Fibroblast of lung (primary cell): ENCODE data around the gene RPN1. TPM values are rescaled to one million over a fixed set of nuclear protein-coding genes. Genes with fewer than 3 reads are reported as not detected.
"Not testable (repeated sequence)": the region's sequence is repeated elsewhere in the genome, so short reads cannot be mapped to it uniquely, and the experiment has no call there.

Experiments used
- DNase-seq, 2 donors: peaks; one replicate each; pipeline versions ENCODE4 v3.0.0 to v3.0.0-alpha.2; 2010; ENCODE audit warnings: low read depth in 2 of 2
- H2AFZ ChIP-seq: 2 replicates; pipeline ENCODE4 v1.5.1; 2012; ENCODE audit warnings: low read length, control low read depth, inconsistent platforms
- H3K27ac ChIP-seq: 2 replicates; pipeline ENCODE4 v1.5.1; 2011; ENCODE audit warnings: low read length, control low read depth; ENCODE audit not compliant: insufficient read depth
- H3K27me3 ChIP-seq: 2 replicates; pipeline ENCODE4 v1.5.1; 2011; ENCODE audit warnings: mild to moderate bottlenecking, low read length; ENCODE audit not compliant: control insufficient read depth, insufficient read depth
- H3K36me3 ChIP-seq: 2 replicates; pipeline ENCODE4 v1.5.1; 2011; ENCODE audit warnings: low read length; ENCODE audit not compliant: control insufficient read depth, insufficient read depth
- H3K4me1 ChIP-seq: 2 replicates; pipeline ENCODE4 v1.5.1; 2011; ENCODE audit warnings: low read length; ENCODE audit not compliant: control insufficient read depth, insufficient read depth; ENCODE audit errors: extremely low read depth
- H3K4me2 ChIP-seq: 2 replicates; pipeline ENCODE4 v1.5.1; 2011; ENCODE audit warnings: low read length, control low read depth; ENCODE audit not compliant: insufficient read depth; ENCODE audit errors: extremely low read depth
- H3K4me3 ChIP-seq, 4 experiments: fragments of 200-600 bp in 1 of 4; sonication (generic) in 1 of 4; replicated peaks in 1 of 4; 2 replicates each; pipeline ENCODE4 v1.5.1; 2011 to 2016; ENCODE audit warnings: low read length in 4 of 4, low read depth in 3 of 4, mild to moderate bottlenecking in 3 of 4, control low read depth in 2 of 4, inconsistent platforms in 1 of 4, mixed read lengths in 1 of 4; ENCODE audit not compliant: insufficient read depth in 1 of 4; ENCODE audit errors: control extremely low read depth in 1 of 4
- H3K79me2 ChIP-seq: 2 replicates; pipeline ENCODE4 v1.5.1; 2012; ENCODE audit warnings: mild to moderate bottlenecking, low read length, inconsistent platforms; ENCODE audit not compliant: control insufficient read depth, insufficient read depth
- H3K9ac ChIP-seq: 2 replicates; pipeline ENCODE4 v1.5.1; 2011; ENCODE audit warnings: mild to moderate bottlenecking, low read length, control low read depth; ENCODE audit not compliant: insufficient read depth
- H3K9me3 ChIP-seq: 2 replicates; pipeline ENCODE4 v1.5.1; 2012; ENCODE audit warnings: low read depth, low read length; ENCODE audit not compliant: control insufficient read depth, insufficient read depth
- H4K20me1 ChIP-seq: 2 replicates; pipeline ENCODE4 v1.5.1; 2011; ENCODE audit warnings: low read length; ENCODE audit not compliant: control insufficient read depth, insufficient read depth; ENCODE audit errors: extremely low read depth
- CTCF ChIP-seq, 2 donors: IDR thresholded peaks in 1 of 2; conservative IDR thresholded peaks in 1 of 2; 1 replicate in 1 of 2; 2 replicates in 1 of 2; pipeline ENCODE4 v1.5.1; 2011 to 2012; ENCODE audit warnings: low read length in 2 of 2, control low read depth in 1 of 2, inconsistent platforms in 1 of 2, low read depth in 1 of 2, mild to moderate bottlenecking in 1 of 2
- EZH2 ChIP-seq: IDR thresholded peaks from 2 replicates; pipeline ENCODE4 v1.5.1; 2012; ENCODE audit warnings: low read length, control low read depth, mild to moderate bottlenecking; ENCODE audit errors: missing control alignments
- polyA plus RNA-seq, 2 donors: library from polyadenylated mRNA; depleted of rRNA in 1 of 2; stranded (reverse) in 1 of 2; unstranded in 1 of 2; fragments of >200 nt; gene quantifications; 2 replicates each; pipeline ENCODE4 v1.2.1, GENCODE V29; 2011 to 2012; ENCODE audit warnings: missing spikeins in 1 of 2
- total RNA-seq: library from RNA; depleted of rRNA; stranded (reverse); fragments of >200 nt; gene quantifications from 2 replicates; pipeline ENCODE4 v1.2.1, GENCODE V29; 2014

The RPN1 gene
- total and polyA plus RNA-seq, 2 donors (not counting 1 experiment from before 2014, with no cell fraction given) = 359 to 417 TPM

GRCh38 chr3:128663151-128663550, 12.5 kb upstream of the RPN1 start:
- Histone ChIP-seq H4K20me1 (no peaks in the 10 kb centered on the region), H3K9ac (no peak overlapping the region), H3K79me2 (no peaks in the 10 kb centered on the region), H3K4me2 (no peak overlapping the region), H3K4me1 (no peaks in the 10 kb centered on the region), H3K27ac (no peak overlapping the region), H3K9me3 (no peaks in the 10 kb centered on the region), H3K27me3 (peaks cover 6% of the 10 kb centered on the region), H3K4me3 (no peak overlapping the region), H2AFZ (no peak overlapping the region), H3K36me3 (no peaks in the 10 kb centered on the region)
- TF ChIP-seq CTCF (conservative IDR thresholded peaks at IDR 0.05 in 1 of 2, IDR thresholded peaks at IDR 0.05 in 1 of 2; ENCODE audit: low read depth in 1 of 2, low read length in 2 of 2) (no peak), EZH2 (no peak)
- no peak for DNase-seq

- no peak for TF ChIP-seq CTCF (conservative IDR thresholded peaks at IDR 0.05 in 1 of 2, IDR thresholded peaks at IDR 0.05 in 1 of 2; ENCODE audit: low read depth in 1 of 2, low read length in 2 of 2)
- TF ChIP-seq EZH2 = no peak
- H2AFZ ChIP-seq = no peak overlapping the region
- no peaks in the 10 kb centered on the region for H3K9me3 ChIP-seq
- no peaks in the 10 kb centered on the region for H4K20me1 ChIP-seq
- H3K4me2 ChIP-seq = no peak overlapping the region
- H3K79me2 ChIP-seq = peaks cover under 1% of the 10 kb centered on the region
- no peaks in the 10 kb centered on the region for H3K36me3 ChIP-seq
- H3K27ac ChIP-seq = no peak overlapping the region
- H3K9ac ChIP-seq = no peak overlapping the region
- no peaks in the 10 kb centered on the region for H3K4me1 ChIP-seq
- no peak for DNase-seq
- no peak overlapping the region for H3K4me3 ChIP-seq
- H3K27me3 ChIP-seq = no peaks in the 10 kb centered on the region
Observed at GRCh38 chr3:128655531-128655930, 4.9 kb upstream of the RPN1 start.

- H3K4me2 ChIP-seq, H3K9me3 ChIP-seq, H3K36me3 ChIP-seq, H3K4me3 ChIP-seq, DNase-seq, H3K4me1 ChIP-seq, H3K27ac ChIP-seq, H2AFZ ChIP-seq, H4K20me1 ChIP-seq, H3K9ac ChIP-seq, H3K27me3 ChIP-seq: not testable (repeated sequence)
- peaks cover 14% of the 10 kb centered on the region for H3K79me2 ChIP-seq
Observed at GRCh38 chr3:128653993-128654805, 3.6 kb upstream of the RPN1 start.

- H3K4me3 ChIP-seq, H3K9ac ChIP-seq, H3K4me1 ChIP-seq, H3K36me3 ChIP-seq, H3K9me3 ChIP-seq, H3K27ac ChIP-seq, H3K4me2 ChIP-seq, H3K27me3 ChIP-seq, H4K20me1 ChIP-seq, H2AFZ ChIP-seq, DNase-seq: not testable (repeated sequence)
- H3K79me2 ChIP-seq = peaks cover 21% of the 10 kb centered on the region
Observed at GRCh38 chr3:128653383-128653992, 2.9 kb upstream of the RPN1 start.
